GM12878 (cell line): ENCODE results near the gene DCTPP1. TPM values are rescaled to one million over a fixed set of nuclear protein-coding genes. Genes with fewer than 3 reads are reported as not detected.

Experiments
- ATAC-seq: fragments of 200-7000 bp; cut with Tn5 transposase; 3 replicates; pipeline ENCODE4 v1.9.1; 2020; ENCODE audit warnings: mild to moderate bottlenecking, moderate library complexity
- BruUV-seq: library from RNA; stranded (reverse); fragments of 400-500 nt; replicated peaks from 2 replicates; lab custom pipeline; 2021; lab: Mats Ljungman, UMichigan
- CTCF ChIA-PET: fragments of 300-600 bp; sonication (Branson Sonifier 250); formaldehyde crosslinking; extraction: SDS; loops from one replicate; lab custom pipeline; 2021; ENCODE audit warnings: inconsistent platforms; lab: Yijun Ruan, JAX
- POLR2A ChIA-PET: fragments of 350-600 bp; formaldehyde crosslinking; extraction: SDS; loops from one replicate; lab custom pipeline; 2021; ENCODE audit warnings: inconsistent platforms; lab: Charles Lee
- RAD21 ChIA-PET: fragments of 300-600 bp; sonication (Branson Sonifier 250); formaldehyde crosslinking; loops from one replicate; lab custom pipeline; 2023; ENCODE audit warnings: antibody characterized with exemption; ENCODE audit not compliant: unreplicated experiment; lab: Charles Lee
- SMC1A ChIA-PET: fragments of 300-600 bp; sonication (Branson Sonifier 250); formaldehyde crosslinking; loops from one replicate; lab custom pipeline; 2023; ENCODE audit not compliant: unreplicated experiment, uncharacterized antibody; lab: Charles Lee
- DNase-seq: peaks from one replicate; pipeline ENCODE4 v3.0.0-alpha.2; 2011; ENCODE audit warnings: low read depth, low spot score
- FAIRE-seq: peaks from 3 replicates; lab custom pipeline; 2011; peaks lifted over from hg19 to GRCh38; lab: Jason Lieb, UNC
- H2AFZ ChIP-seq: 2 replicates; pipeline ENCODE4 v1.6.0; 2011; ENCODE audit warnings: low read depth, low read length, control low read depth; ENCODE audit not compliant: control insufficient read depth
- H3K27ac ChIP-seq: 2 replicates; pipeline ENCODE4 v1.5.1; 2011; ENCODE audit warnings: control low read depth; ENCODE audit not compliant: control insufficient read depth, insufficient read depth
- H3K27me3 ChIP-seq, 2 experiments: replicated peaks in 1 of 2; 2 replicates each; pipeline versions ENCODE4 v1.6.0 to v1.6.1; 2011; ENCODE audit warnings: low read length in 1 of 2; ENCODE audit not compliant: control insufficient read depth in 2 of 2, insufficient read depth in 2 of 2
- H3K36me3 ChIP-seq, 2 experiments: 2 replicates each; pipeline ENCODE4 v1.5.1; 2011; ENCODE audit warnings: low read length in 1 of 2; ENCODE audit not compliant: control insufficient read depth in 2 of 2, insufficient read depth in 2 of 2
- H3K4me1 ChIP-seq: 2 replicates; pipeline ENCODE4 v1.6.1; 2011; ENCODE audit warnings: mild to moderate bottlenecking, low read length, moderate library complexity, mixed read lengths; ENCODE audit not compliant: control insufficient read depth, insufficient read depth
- H3K4me2 ChIP-seq: 2 replicates; pipeline ENCODE4 v1.6.0; 2011; ENCODE audit warnings: control low read depth; ENCODE audit not compliant: control insufficient read depth, insufficient read depth
- H3K4me3 ChIP-seq: fragments of 200-600 bp; sonication (generic); 2 replicates; pipeline ENCODE4 v1.5.1; 2016
- H3K79me2 ChIP-seq: 2 replicates; pipeline ENCODE4 v1.6.0; 2011; ENCODE audit warnings: low read length; ENCODE audit not compliant: control insufficient read depth, insufficient read depth
- H3K9ac ChIP-seq: 2 replicates; pipeline ENCODE4 v1.8.0; 2011; ENCODE audit warnings: low read length, control low read depth, mixed read lengths; ENCODE audit not compliant: control insufficient read depth, insufficient read depth
- H3K9me3 ChIP-seq: replicated peaks from 3 replicates; pipeline ENCODE4 v1.5.1; 2011; ENCODE audit warnings: mild to moderate bottlenecking, low read length; ENCODE audit not compliant: control insufficient read depth, insufficient read depth
- H4K20me1 ChIP-seq: 2 replicates; pipeline ENCODE4 v1.6.0; 2011; ENCODE audit not compliant: control insufficient read depth, insufficient read depth
- ASH2L ChIP-seq: fragments of 300-600, 200-600 bp; sonication (generic); IDR thresholded peaks from 2 replicates; pipeline ENCODE4 v1.6.1; 2017; ENCODE audit warnings: low read depth, mild to moderate bottlenecking, borderline replicate concordance
- CBX5 ChIP-seq: sonication (generic); IDR thresholded peaks from 2 replicates; pipeline ENCODE4 v1.6.1; 2016; ENCODE audit warnings: low read depth, moderate library complexity, mild to moderate bottlenecking, inconsistent platforms
- CHD4 ChIP-seq: fragments of 200-600 bp; sonication (generic); IDR thresholded peaks from 2 replicates; pipeline ENCODE4 v1.6.1; 2016; ENCODE audit warnings: mild to moderate bottlenecking
- PAX8 ChIP-seq: fragments of 450-650 bp; IDR thresholded peaks from 2 replicates; pipeline ENCODE4 v1.6.1; 2017; ENCODE audit warnings: mild to moderate bottlenecking, moderate library complexity
- SMAD1 ChIP-seq: fragments of 450-650 bp; IDR thresholded peaks from 2 replicates; pipeline ENCODE4 v1.6.1; 2018; ENCODE audit warnings: mild to moderate bottlenecking, low read depth; ENCODE audit not compliant: partially characterized antibody
- SMC3 ChIP-seq: IDR thresholded peaks from 2 replicates; pipeline ENCODE4 v1.6.1; 2011; ENCODE audit warnings: low read length, improper control_type of control experiment, borderline replicate concordance
- SPI1 ChIP-seq: IDR thresholded peaks from 2 replicates; pipeline ENCODE4 v1.6.1; 2011; ENCODE audit warnings: low read depth, mild to moderate bottlenecking, low read length, moderate library complexity, borderline replicate concordance; ENCODE audit not compliant: insufficient read depth
- STAT3 ChIP-seq: IDR thresholded peaks from 2 replicates; pipeline ENCODE4 v1.6.1; 2011; ENCODE audit warnings: low read depth, low read length, improper control_type of control experiment
- SUPT20H ChIP-seq: IDR thresholded peaks from 2 replicates; pipeline ENCODE4 v1.6.1; 2011; ENCODE audit warnings: low read depth, mild to moderate bottlenecking, low read length, moderate library complexity, borderline replicate concordance; ENCODE audit not compliant: control insufficient read depth
- ZBED1 ChIP-seq: IDR thresholded peaks from 2 replicates; pipeline ENCODE4 v1.6.1; 2016; ENCODE audit warnings: borderline replicate concordance
- WGBS: methylation state at CpG from one replicate; pipeline ENCODE4 v1.1.6; 2016; ENCODE audit warnings: low lambda C conversion rate; ENCODE audit not compliant: insufficient replicate concordance, insufficient coverage; ENCODE audit errors: missing lambda C conversion rate; 5-methylcytosine and 5-hydroxymethylcytosine counted together
- in situ Hi-C: fragments of 300-500 bp; cut with MboI; formaldehyde crosslinking; loops from 9 replicates; pipeline ENCODE4 v1.14.3; 2018; ENCODE audit warnings: mixed read lengths
- intact Hi-C: fragments of 100-400 bp; cut with micrococcal nuclease; formaldehyde crosslinking; loops from one replicate; pipeline ENCODE4 v1.14.2; 2022; ENCODE audit not compliant: unreplicated experiment
- polyA plus RNA-seq, 11 experiments: library from polyadenylated mRNA; depleted of rRNA in 4 of 11; unstranded in 6 of 11; stranded (reverse) in 5 of 11; fragments of >200 nt; fragmentation: Nextera tagmentation in 4 of 11; fragmentation: Illumina TruSeq in 1 of 11; extraction: Ambion mirVana in 4 of 11; extraction: Trizol in 1 of 11; gene quantifications; 1 replicate in 1 of 11; 2 replicates in 10 of 11; pipeline versions ENCODE4 v1.2.1 to v1.2.3, GENCODE V29; 2011 to 2016; ENCODE audit warnings: inconsistent platforms in 2 of 11, missing spikeins in 2 of 11, low read depth in 1 of 11
- total RNA-seq, 4 experiments: library from RNA; depleted of rRNA in 3 of 4; stranded (reverse); fragments of >200 nt in 3 of 4; fragmentation: Illumina TruSeq in 1 of 4; extraction: Trizol in 1 of 4; gene quantifications; 2 replicates each; pipeline versions ENCODE4 v1.2.1 to v1.2.3, GENCODE V29; 2013 to 2021
- TF ChIP-seq, protein P1 (sequence below): fragments of 450-650 bp; IDR thresholded peaks from 2 replicates; pipeline ENCODE4 v1.6.1; 2018; ENCODE audit warnings: mild to moderate bottlenecking, low read depth, moderate library complexity; ENCODE audit not compliant: partially characterized antibody
- TF ChIP-seq, protein P2 (sequence below): IDR thresholded peaks from 2 replicates; pipeline ENCODE4 v1.6.1; 2011; ENCODE audit warnings: mild to moderate bottlenecking, low read depth, low read length, moderate library complexity; ENCODE audit not compliant: insufficient replicate concordance
- TF ChIP-seq, protein P3 (sequence below): fragments of 450-650 bp; conservative IDR thresholded peaks from 2 replicates; pipeline ENCODE4 v1.6.1; 2017; ENCODE audit warnings: mild to moderate bottlenecking, moderate library complexity
- TF ChIP-seq, protein P4 (sequence below): IDR thresholded peaks from 2 replicates; pipeline ENCODE4 v1.6.1; 2012; ENCODE audit warnings: low read depth, low read length, improper control_type of control experiment

DCTPP1 gene
- total and polyA plus RNA-seq, 10 of the 15 experiments (the other 5 are each of a cell fraction or from before 2014, with no cell fraction given) = 72.1 to 266 (median 157) TPM

DNA sequence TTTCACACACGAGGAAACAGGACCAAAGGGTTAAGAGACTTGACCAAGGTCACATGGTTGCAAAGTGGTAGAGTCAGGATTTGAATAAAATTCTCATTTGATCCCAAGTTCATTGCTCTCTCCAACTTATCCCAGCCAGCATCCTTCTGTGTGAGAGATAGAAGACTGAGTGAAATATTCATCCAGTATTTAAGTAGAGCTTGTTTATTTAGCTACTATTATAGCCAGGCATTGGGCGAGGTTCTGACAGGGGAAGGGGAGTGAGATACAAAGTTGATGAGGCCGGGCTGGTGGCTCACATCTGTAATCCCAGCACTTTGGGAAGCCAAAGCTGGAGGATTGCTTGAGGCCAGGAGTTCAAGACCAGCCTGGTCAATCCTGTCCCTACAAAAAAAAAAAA lies 47.2 kb upstream of the DCTPP1 start:
- peaks cover 27% of the 10 kb centered on the region for H3K79me2 ChIP-seq
- ChIA-PET POLR2A (interaction anchor here (0.6 to 11.0 kb wide), 3 partner anchors 19 to 291 kb away, joined by 4 to 367 read pairs (median 8); no protein-coding TSS in a partner anchor), CTCF (interaction anchor here (0.7 to 2.9 kb wide), 7 partner anchors 14 to 276 kb away, joined by 3 to 29 read pairs (median 4); partner anchors contain the start of gene ZNF747), SMC1A (interaction anchor here (0.6 to 11.2 kb wide), 4 partner anchors 8 to 59 kb away, joined by 3 to 431 read pairs (median 6); partner anchors contain the start of gene SEPHS2), RAD21 (interaction anchor here (0.6 to 11.0 kb wide), 4 partner anchors 18 to 69 kb away, joined by 3 to 307 read pairs (median 4); partner anchors contain the start of gene ZNF747)
- H3K36me3 ChIP-seq = peaks cover 4% of the 10 kb centered on the region in 2 experiments; a peak in 2 of 4 replicates
- no peak for FAIRE-seq
- WGBS = 70% methylated on average over 3 of the region's 3 CpGs
- H4K20me1 ChIP-seq = no peaks in the 10 kb centered on the region
- no peaks in the 10 kb centered on the region for H3K9me3 ChIP-seq
- H2AFZ ChIP-seq = no peak overlapping the region
- H3K4me3 ChIP-seq = no peak overlapping the region
- no peak overlapping the region for H3K9ac ChIP-seq
- H3K4me1 ChIP-seq = peaks cover 15% of the 10 kb centered on the region
- H3K27me3 ChIP-seq = no peaks in the 10 kb centered on the region
- H3K4me2 ChIP-seq = no peak overlapping the region
- in situ Hi-C loops = no loop called here
- DNase-seq = no peak
- no peak overlapping the region for H3K27ac ChIP-seq
- ATAC-seq = no peak
- intact Hi-C loops = no loop called here
- BruUV-seq = no TSS peak
- TF ChIP-seq ZBED1 (no peak), ASH2L (no peak), SMAD1 (no peak), PAX8 (no peak), SUPT20H (no peak), SPI1 (no peak), SMC3 (no peak), CHD4 (no peak), CBX5 (no peak), STAT3 (no peak)
- TF ChIP-seq, protein P1, sequence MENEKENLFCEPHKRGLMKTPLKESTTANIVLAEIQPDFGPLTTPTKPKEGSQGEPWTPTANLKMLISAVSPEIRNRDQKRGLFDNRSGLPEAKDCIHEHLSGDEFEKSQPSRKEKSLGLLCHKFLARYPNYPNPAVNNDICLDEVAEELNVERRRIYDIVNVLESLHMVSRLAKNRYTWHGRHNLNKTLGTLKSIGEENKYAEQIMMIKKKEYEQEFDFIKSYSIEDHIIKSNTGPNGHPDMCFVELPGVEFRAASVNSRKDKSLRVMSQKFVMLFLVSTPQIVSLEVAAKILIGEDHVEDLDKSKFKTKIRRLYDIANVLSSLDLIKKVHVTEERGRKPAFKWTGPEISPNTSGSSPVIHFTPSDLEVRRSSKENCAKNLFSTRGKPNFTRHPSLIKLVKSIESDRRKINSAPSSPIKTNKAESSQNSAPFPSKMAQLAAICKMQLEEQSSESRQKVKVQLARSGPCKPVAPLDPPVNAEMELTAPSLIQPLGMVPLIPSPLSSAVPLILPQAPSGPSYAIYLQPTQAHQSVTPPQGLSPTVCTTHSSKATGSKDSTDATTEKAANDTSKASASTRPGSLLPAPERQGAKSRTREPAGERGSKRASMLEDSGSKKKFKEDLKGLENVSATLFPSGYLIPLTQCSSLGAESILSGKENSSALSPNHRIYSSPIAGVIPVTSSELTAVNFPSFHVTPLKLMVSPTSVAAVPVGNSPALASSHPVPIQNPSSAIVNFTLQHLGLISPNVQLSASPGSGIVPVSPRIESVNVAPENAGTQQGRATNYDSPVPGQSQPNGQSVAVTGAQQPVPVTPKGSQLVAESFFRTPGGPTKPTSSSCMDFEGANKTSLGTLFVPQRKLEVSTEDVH = no peak
- TF ChIP-seq, protein P2, sequence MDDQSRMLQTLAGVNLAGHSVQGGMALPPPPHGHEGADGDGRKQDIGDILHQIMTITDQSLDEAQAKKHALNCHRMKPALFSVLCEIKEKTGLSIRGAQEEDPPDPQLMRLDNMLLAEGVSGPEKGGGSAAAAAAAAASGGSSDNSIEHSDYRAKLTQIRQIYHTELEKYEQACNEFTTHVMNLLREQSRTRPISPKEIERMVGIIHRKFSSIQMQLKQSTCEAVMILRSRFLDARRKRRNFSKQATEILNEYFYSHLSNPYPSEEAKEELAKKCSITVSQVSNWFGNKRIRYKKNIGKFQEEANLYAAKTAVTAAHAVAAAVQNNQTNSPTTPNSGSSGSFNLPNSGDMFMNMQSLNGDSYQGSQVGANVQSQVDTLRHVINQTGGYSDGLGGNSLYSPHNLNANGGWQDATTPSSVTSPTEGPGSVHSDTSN = no peak
- TF ChIP-seq, protein P3, sequence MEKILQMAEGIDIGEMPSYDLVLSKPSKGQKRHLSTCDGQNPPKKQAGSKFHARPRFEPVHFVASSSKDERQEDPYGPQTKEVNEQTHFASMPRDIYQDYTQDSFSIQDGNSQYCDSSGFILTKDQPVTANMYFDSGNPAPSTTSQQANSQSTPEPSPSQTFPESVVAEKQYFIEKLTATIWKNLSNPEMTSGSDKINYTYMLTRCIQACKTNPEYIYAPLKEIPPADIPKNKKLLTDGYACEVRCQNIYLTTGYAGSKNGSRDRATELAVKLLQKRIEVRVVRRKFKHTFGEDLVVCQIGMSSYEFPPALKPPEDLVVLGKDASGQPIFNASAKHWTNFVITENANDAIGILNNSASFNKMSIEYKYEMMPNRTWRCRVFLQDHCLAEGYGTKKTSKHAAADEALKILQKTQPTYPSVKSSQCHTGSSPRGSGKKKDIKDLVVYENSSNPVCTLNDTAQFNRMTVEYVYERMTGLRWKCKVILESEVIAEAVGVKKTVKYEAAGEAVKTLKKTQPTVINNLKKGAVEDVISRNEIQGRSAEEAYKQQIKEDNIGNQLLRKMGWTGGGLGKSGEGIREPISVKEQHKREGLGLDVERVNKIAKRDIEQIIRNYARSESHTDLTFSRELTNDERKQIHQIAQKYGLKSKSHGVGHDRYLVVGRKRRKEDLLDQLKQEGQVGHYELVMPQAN = no peak
- TF ChIP-seq, protein P4, sequence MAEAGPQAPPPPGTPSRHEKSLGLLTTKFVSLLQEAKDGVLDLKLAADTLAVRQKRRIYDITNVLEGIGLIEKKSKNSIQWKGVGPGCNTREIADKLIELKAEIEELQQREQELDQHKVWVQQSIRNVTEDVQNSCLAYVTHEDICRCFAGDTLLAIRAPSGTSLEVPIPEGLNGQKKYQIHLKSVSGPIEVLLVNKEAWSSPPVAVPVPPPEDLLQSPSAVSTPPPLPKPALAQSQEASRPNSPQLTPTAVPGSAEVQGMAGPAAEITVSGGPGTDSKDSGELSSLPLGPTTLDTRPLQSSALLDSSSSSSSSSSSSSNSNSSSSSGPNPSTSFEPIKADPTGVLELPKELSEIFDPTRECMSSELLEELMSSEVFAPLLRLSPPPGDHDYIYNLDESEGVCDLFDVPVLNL = no peak
